Adrenal gland (tissue), 12 donors: ENCODE results near the gene THRB. TPM values are rescaled to one million over a fixed set of nuclear protein-coding genes. Genes with fewer than 3 reads are reported as not detected.

Experiments used
- DNase-seq, 7 donors: peaks; one replicate each; pipeline ENCODE4 v3.0.0-alpha.2; 2019 to 2020
- H3K27ac ChIP-seq, 5 donors: fragments of 200-600 bp; sonication (generic) in 4 of 5; 1 replicate in 3 of 5; 2 replicates in 2 of 5; pipeline versions ENCODE4 v1.5.1 to v1.8.0; 2016 to 2020; ENCODE audit warnings: mild to moderate bottlenecking in 1 of 5
- H3K27me3 ChIP-seq: fragments of 200-600 bp; 2 replicates; pipeline ENCODE4 v1.8.0; 2021
- H3K36me3 ChIP-seq, 2 donors: fragments of 200-600 bp; replicated peaks in 1 of 2; 1 replicate in 1 of 2; 2 replicates in 1 of 2; pipeline versions ENCODE4 v1.5.1 to v1.8.0; 2018 to 2022
- H3K4me1 ChIP-seq, 2 donors: fragments of 200-600 bp; replicated peaks in 1 of 2; 1 replicate in 1 of 2; 2 replicates in 1 of 2; pipeline versions ENCODE4 v1.5.1 to v1.8.0; 2018 to 2021
- H3K4me3 ChIP-seq, 4 donors: fragments of 200-600 bp; sonication (generic) in 3 of 4; one replicate each; pipeline ENCODE4 v1.5.1; 2016 to 2018
- H3K9me3 ChIP-seq, 3 donors: fragments of 200-600 bp; sonication (generic) in 1 of 3; replicated peaks in 1 of 3; 1 replicate in 2 of 3; 2 replicates in 1 of 3; pipeline versions ENCODE4 v1.5.1 to v1.8.0; 2016 to 2021
- CTCF ChIP-seq, 6 experiments: fragments of 450-650 bp in 4 of 6; fragments of 200-600 bp in 2 of 6; sonication (generic) in 1 of 6; IDR thresholded peaks; 1 replicate in 5 of 6; 2 replicates in 1 of 6; pipeline versions ENCODE4 v1.5.1 to v1.8.0; 2016 to 2021; ENCODE audit warnings: antibody characterized with exemption in 6 of 6, mild to moderate bottlenecking in 2 of 6, moderate library complexity in 1 of 6
- POLR2A ChIP-seq, 2 donors: fragments of 450-650 bp; IDR thresholded peaks; one replicate each; pipeline ENCODE4 v1.6.1; 2017; ENCODE audit warnings: antibody characterized with exemption in 2 of 2, mild to moderate bottlenecking in 2 of 2, moderate library complexity in 1 of 2
- WGBS, 4 donors: extraction: QIAGEN DNeasy Blood & Tissue Kit in 2 of 4; methylation state at CpG; one replicate each; pipeline versions ENCODE4 v1.1.5 to v1.1.7; 2013 to 2017; 5-methylcytosine and 5-hydroxymethylcytosine counted together
- intact Hi-C, 2 donors: fragments of 100-400 bp; cut with DNase I; formaldehyde crosslinking; loops; one replicate each; pipeline versions ENCODE4 v1.14.1 to v1.15.0; 2022 to 2023
- polyA plus RNA-seq, 3 donors: library from polyadenylated mRNA; stranded (reverse); fragments of 200-250 nt in 2 of 3; fragments of 350-450 nt in 1 of 3; fragmentation: Illumina TruSeq in 1 of 3; extraction: RNeasy Lipid Tissue Mini Kit (QIAGEN cat#74804) in 1 of 3; gene quantifications; one replicate each; pipeline ENCODE4 v1.2.3, GENCODE V29; 2013 to 2014
- total RNA-seq, 9 donors: library from RNA; depleted of rRNA in 4 of 9; stranded (reverse); fragments of >200 nt in 4 of 9; fragments of 120-200 nt in 1 of 9; fragmentation: NEBNext Ultra II Directional in 1 of 9; extraction: Animal tissue kit (Norgen Biotek cat#: 25700) in 1 of 9; gene quantifications; one replicate each; pipeline versions ENCODE4 v1.1.0 to v1.2.4, GENCODE V29; 2013 to 2023
- donor health status: healthy with polysubstance abuse.
- donor health status: Bipolar disorder and iron deficiency.
- donor health status: DM: yes; HTN: yes; CAD: no.
- donor health status: DM: no; HTN: no; CAD: no.
- donor health status: DM: no; HTN: no; CAD: no.
- donor health status: DM: yes; HTN: yes; CAD: no.

THRB gene
- total and polyA plus RNA-seq, 12 donors, result 3.0 to 30.7 (median 13.5) TPM

GRCh38 chr3:24342275-24342674, 152.4 kb downstream of the THRB start:
- intact Hi-C loops, result no loop called here

GRCh38 chr3:24341668-24342067, 153.0 kb downstream of the THRB start:
- no peaks in the 10 kb centered on the region for H3K27me3 ChIP-seq
- H3K36me3 ChIP-seq, result no peaks in the 10 kb centered on the region
- no peak for DNase-seq
- H3K4me3 ChIP-seq, result no peak overlapping the region
- TF ChIP-seq POLR2A (IDR thresholded peaks at IDR 0.05) (no peak), CTCF (IDR thresholded peaks at IDR 0.05) (no peak)
- H3K4me1 ChIP-seq, result peaks cover 0 to 8% of the 10 kb centered on the region in 2 donors
- no peak overlapping the region for H3K27ac ChIP-seq
- intact Hi-C loops, result no loop called here
- peaks cover 0 to 4% (median 0%) of the 10 kb centered on the region in 3 donors for H3K9me3 ChIP-seq

More at GRCh38 chr3:24342275-24342674, 152.4 kb downstream of the THRB start:
- Histone ChIP-seq H3K27me3 (no peaks in the 10 kb centered on the region), H3K36me3 (no peaks in the 10 kb centered on the region), H3K27ac (no peak overlapping the region), H3K4me3 (no peak overlapping the region), H3K9me3 (peaks cover 0 to 4% (median 0%) of the 10 kb centered on the region in 3 donors), H3K4me1 (peaks cover 0 to 8% of the 10 kb centered on the region in 2 donors)
- no peak for TF ChIP-seq POLR2A (IDR thresholded peaks at IDR 0.05)
- no peak for TF ChIP-seq CTCF (IDR thresholded peaks at IDR 0.05)
- 94 to 99% (median 98%) methylated on average over 4 of the region's 4 CpGs for WGBS, 4 donors
- DNase-seq, result no peak

GRCh38 chr3:24340966-24341365, 153.7 kb downstream of the THRB start:
- Histone ChIP-seq H3K27me3 (no peaks in the 10 kb centered on the region), H3K9me3 (no peaks in the 10 kb centered on the region), H3K4me3 (no peak overlapping the region), H3K4me1 (peaks cover 0 to 8% of the 10 kb centered on the region in 2 donors), H3K27ac (no peak overlapping the region), H3K36me3 (no peaks in the 10 kb centered on the region)
- TF ChIP-seq POLR2A (IDR thresholded peaks at IDR 0.05), result no peak
- no peak for TF ChIP-seq CTCF (IDR thresholded peaks at IDR 0.05)
- no peak for DNase-seq
- WGBS, 4 donors, result 71 to 86% (median 83%) methylated on average over 4 of the region's 4 CpGs
- intact Hi-C loops, result no loop called here

GRCh38 chr3:24340161-24340560, 154.5 kb downstream of the THRB start:
- 71 to 87% (median 79%) methylated on average over 1 of the region's 1 CpG for WGBS, 4 donors
- Histone ChIP-seq H3K36me3 (no peaks in the 10 kb centered on the region), H3K27me3 (no peaks in the 10 kb centered on the region), H3K4me3 (no peak overlapping the region), H3K9me3 (no peaks in the 10 kb centered on the region), H3K4me1 (peaks cover 0 to 8% of the 10 kb centered on the region in 2 donors), H3K27ac (no peak overlapping the region)
- intact Hi-C loops, result no loop called here
- no peak for DNase-seq
- TF ChIP-seq POLR2A (IDR thresholded peaks at IDR 0.05) (no peak), CTCF (IDR thresholded peaks at IDR 0.05) (no peak)
